Measurements from ENCODE around the gene CELSR1.
"Not testable (repeated sequence)": the region's sequence is repeated elsewhere in the genome, so short reads cannot be mapped to it uniquely, and the experiment has no call there.

Gene CELSR1

DNA sequence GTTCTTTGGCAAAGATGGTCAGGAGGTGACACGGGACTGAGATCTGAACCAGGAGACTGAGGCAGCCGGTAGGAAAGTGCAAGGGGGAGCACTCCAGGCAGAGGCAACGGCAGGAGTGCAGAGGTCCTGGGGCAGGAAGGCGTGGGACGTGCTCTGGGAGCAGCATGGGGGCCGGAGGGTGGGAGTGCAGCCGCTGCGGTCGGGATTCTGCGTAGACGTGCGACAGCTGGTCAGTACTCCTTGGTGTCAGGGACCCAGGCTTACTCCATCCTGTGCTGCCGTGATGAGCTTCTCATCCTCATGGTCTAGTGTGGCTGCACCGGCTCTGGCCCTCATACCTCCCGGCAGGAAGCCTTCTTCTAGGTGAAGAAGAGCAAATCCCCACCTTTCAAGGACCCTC lies 218.8 kb downstream of the CELSR1 start:
- H2AFZ ChIP-seq (ENCODE audit: low read depth, low read length) = no peak overlapping the region
- H3K36me3 ChIP-seq (ENCODE audit: insufficient read depth, low read length) = peaks cover 56% of the 10 kb centered on the region
- no peaks in the 10 kb centered on the region for H3K9me3 ChIP-seq (ENCODE audit: low read length)
- H3K4me1 ChIP-seq (ENCODE audit: insufficient read depth, low read length) = no peaks in the 10 kb centered on the region
- H3K4me3 ChIP-seq (ENCODE audit: low read length) = no peak overlapping the region
- no peaks in the 10 kb centered on the region for H3K27me3 ChIP-seq (ENCODE audit: insufficient read depth, low read length)

DNA sequence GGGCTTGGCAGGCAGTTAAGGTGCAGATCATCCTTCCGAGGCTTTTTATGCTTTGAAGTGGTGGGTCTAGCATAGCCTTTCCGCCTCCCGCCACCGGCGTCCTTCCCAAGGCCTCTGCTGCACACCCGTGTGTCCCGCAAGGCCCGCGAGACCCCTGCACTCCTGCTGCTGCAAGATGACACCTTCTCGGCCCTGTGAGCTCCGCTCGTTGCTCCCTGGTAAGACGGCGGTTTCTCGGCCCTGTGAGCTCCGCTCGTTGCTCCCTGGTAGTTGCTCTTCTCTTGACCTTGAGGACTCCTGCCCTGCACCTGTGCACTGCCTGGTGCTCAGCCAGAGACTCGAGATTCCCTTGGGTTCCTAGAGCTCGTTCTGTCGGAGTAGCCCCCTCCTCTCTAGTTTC lies 219.8 kb downstream of the CELSR1 start:
- H3K36me3 ChIP-seq (ENCODE audit: insufficient read depth, low read length) = peaks cover 47% of the 10 kb centered on the region
- H3K4me3 ChIP-seq (ENCODE audit: low read length) = no peak overlapping the region
- no peak overlapping the region for H2AFZ ChIP-seq (ENCODE audit: low read depth, low read length)
- H3K9me3 ChIP-seq (ENCODE audit: low read length) = no peaks in the 10 kb centered on the region
- no peaks in the 10 kb centered on the region for H3K4me1 ChIP-seq (ENCODE audit: insufficient read depth, low read length)
- no peaks in the 10 kb centered on the region for H3K27me3 ChIP-seq (ENCODE audit: insufficient read depth, low read length)

DNA sequence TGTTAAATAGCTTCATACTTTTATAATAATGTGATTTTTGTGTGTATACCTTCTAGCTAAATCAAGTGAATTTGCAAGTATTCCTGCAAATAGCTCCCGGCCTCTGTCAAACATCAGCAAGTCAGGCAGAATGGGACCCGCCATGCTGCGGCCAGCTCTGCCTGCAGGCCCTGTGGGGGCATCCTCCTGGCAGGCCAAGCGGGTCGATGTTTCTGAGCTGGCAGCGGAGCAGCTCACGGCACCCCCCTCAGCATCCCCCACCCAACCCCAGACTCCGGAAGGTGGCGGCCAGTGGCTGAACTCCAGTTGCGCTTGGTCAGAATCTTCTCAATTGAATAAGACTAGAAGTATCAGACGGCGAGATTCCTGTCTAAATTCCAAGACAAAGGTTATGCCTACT lies 221.4 kb downstream of the CELSR1 start:
- H3K9me3 ChIP-seq (ENCODE audit: low read length) = no peaks in the 10 kb centered on the region
- H3K36me3 ChIP-seq (ENCODE audit: insufficient read depth, low read length) = peaks cover 47% of the 10 kb centered on the region
- H3K4me3 ChIP-seq (ENCODE audit: low read length) = no peak overlapping the region
- no peak overlapping the region for H2AFZ ChIP-seq (ENCODE audit: low read depth, low read length)
- no peaks in the 10 kb centered on the region for H3K27me3 ChIP-seq (ENCODE audit: insufficient read depth, low read length)
- no peaks in the 10 kb centered on the region for H3K4me1 ChIP-seq (ENCODE audit: insufficient read depth, low read length)

DNA sequence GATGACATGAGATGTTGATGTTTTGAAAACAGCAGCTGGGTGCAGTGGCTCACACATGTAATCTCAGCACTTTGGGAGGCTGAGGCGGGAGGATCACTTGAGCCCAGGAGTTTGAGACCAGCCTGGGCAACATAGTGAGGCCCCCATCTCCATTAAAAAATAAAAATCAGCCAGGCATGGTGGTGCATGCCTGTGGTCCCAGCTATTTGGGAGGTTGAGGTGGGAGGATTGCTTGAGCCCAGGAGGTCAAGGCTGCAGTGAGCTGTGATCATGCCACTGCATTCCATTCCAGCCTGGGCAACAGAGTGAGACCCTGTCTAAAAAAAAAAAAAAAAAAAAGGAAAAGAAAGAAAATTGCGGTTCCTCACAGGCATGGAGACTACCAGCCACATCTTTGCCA lies 224.6 kb downstream of the CELSR1 start:
- not testable (repeated sequence) for H3K9me3 ChIP-seq (ENCODE audit: low read length); H3K27me3 ChIP-seq (ENCODE audit: insufficient read depth, low read length); H3K4me3 ChIP-seq (ENCODE audit: low read length); H3K4me1 ChIP-seq (ENCODE audit: insufficient read depth, low read length); H2AFZ ChIP-seq (ENCODE audit: low read depth, low read length)
- peaks cover 52% of the 10 kb centered on the region for H3K36me3 ChIP-seq (ENCODE audit: insufficient read depth, low read length)

DNA sequence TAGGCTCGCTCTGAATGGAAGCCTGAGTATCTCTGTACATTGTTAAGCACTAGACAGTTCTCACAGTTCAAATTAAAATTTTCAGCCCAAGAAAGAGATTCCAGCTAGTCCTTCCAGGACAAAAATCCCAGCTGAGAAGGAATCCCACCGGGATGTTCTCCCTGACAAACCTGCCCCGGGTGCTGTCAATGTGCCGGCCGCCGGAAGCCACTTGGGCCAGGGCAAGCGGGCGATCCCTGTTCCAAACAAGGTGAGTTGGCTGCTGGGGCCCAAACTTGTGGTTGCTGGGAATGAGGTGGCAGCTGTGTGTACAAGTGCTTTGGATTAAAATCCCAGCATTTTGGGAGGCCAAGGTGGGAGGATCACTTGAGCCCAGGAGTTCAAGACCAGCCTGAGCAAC lies 225.4 kb downstream of the CELSR1 start:
- no peak overlapping the region for H2AFZ ChIP-seq (ENCODE audit: low read depth, low read length)
- H3K27me3 ChIP-seq (ENCODE audit: insufficient read depth, low read length) = no peaks in the 10 kb centered on the region
- no peak overlapping the region for H3K4me3 ChIP-seq (ENCODE audit: low read length)
- no peaks in the 10 kb centered on the region for H3K4me1 ChIP-seq (ENCODE audit: insufficient read depth, low read length)
- no peaks in the 10 kb centered on the region for H3K9me3 ChIP-seq (ENCODE audit: low read length)
- peaks cover 44% of the 10 kb centered on the region for H3K36me3 ChIP-seq (ENCODE audit: insufficient read depth, low read length)

Data from neuron (in vitro differentiated cells).